H1 (cell line): Measurements from ENCODE around the gene UBR3. TPM values are rescaled to one million over a fixed set of nuclear protein-coding genes. Genes with fewer than 3 reads are reported as not detected.

Experiments used
- CTCF ChIA-PET: fragments of 300-600 bp; sonication (Branson Sonifier 250); formaldehyde crosslinking; loops from one replicate; lab custom pipeline; 2021; ENCODE audit not compliant: partially characterized antibody; lab: Charles Lee
- POLR2A ChIA-PET: fragments of 300-600 bp; sonication (Branson Sonifier 250); formaldehyde crosslinking; loops from one replicate; lab custom pipeline; 2021; ENCODE audit warnings: inconsistent platforms; ENCODE audit not compliant: partially characterized antibody; lab: Charles Lee
- DNase-seq, 2 experiments: peaks; one replicate each; pipeline versions ENCODE4 v3.0.0 to v3.0.0-alpha.2; 2010 to 2022; ENCODE audit warnings: low spot score in 2 of 2, low read depth in 1 of 2, mixed read lengths in 1 of 2
- FAIRE-seq: peaks from 2 replicates; lab custom pipeline; 2011; peaks lifted over from hg19 to GRCh38; lab: Jason Lieb, UNC
- H2AFZ ChIP-seq: 2 replicates; pipeline ENCODE4 v1.8.1; 2012; ENCODE audit warnings: low read length, inconsistent platforms
- H2AK5ac ChIP-seq: 2 replicates; pipeline ENCODE4 v1.6.1; 2013; ENCODE audit warnings: low read depth, low read length
- H2BK120ac ChIP-seq: replicated peaks from 2 replicates; pipeline ENCODE3; 2013; ENCODE audit warnings: low read depth, low read length, inconsistent platforms
- H2BK12ac ChIP-seq: 2 replicates; pipeline ENCODE4 v1.6.1; 2013; ENCODE audit warnings: low read depth, low read length
- H2BK15ac ChIP-seq: 2 replicates; pipeline ENCODE4 v1.6.1; 2013; ENCODE audit warnings: low read length
- H2BK20ac ChIP-seq: 2 replicates; pipeline ENCODE4 v1.6.1; 2013; ENCODE audit warnings: low read length
- H2BK5ac ChIP-seq: 2 replicates; pipeline ENCODE4 v1.6.1; 2013; ENCODE audit warnings: low read depth, low read length
- H3K14ac ChIP-seq: 2 replicates; pipeline ENCODE4 v1.6.1; 2013; ENCODE audit warnings: inconsistent platforms; ENCODE audit not compliant: insufficient read length
- H3K18ac ChIP-seq: 2 replicates; pipeline ENCODE4 v1.6.1; 2013; ENCODE audit warnings: low read length; ENCODE audit errors: extremely low read depth
- H3K23ac ChIP-seq: 2 replicates; pipeline ENCODE4 v1.6.1; 2013; ENCODE audit warnings: inconsistent platforms; ENCODE audit not compliant: insufficient read length
- H3K23me2 ChIP-seq: 2 replicates; pipeline ENCODE4 v1.6.1; 2013; ENCODE audit warnings: low read depth, low read length
- H3K27ac ChIP-seq: 2 replicates; pipeline ENCODE4 v1.6.1; 2011; ENCODE audit warnings: low read depth, low read length, inconsistent platforms
- H3K27me3 ChIP-seq, 4 experiments: replicated peaks in 1 of 4; 1 replicate in 1 of 4; 2 replicates in 3 of 4; pipeline versions ENCODE4 v1.6.1 to v1.8.1; 2011 to 2013; ENCODE audit warnings: low read length in 3 of 4, mild to moderate bottlenecking in 3 of 4, inconsistent platforms in 2 of 4, mixed read lengths in 2 of 4, moderate library complexity in 1 of 4; ENCODE audit not compliant: control insufficient read depth in 3 of 4, insufficient read depth in 3 of 4; ENCODE audit errors: extremely low read depth in 1 of 4
- H3K36me3 ChIP-seq, 4 experiments: 2 replicates each; pipeline versions ENCODE4 v1.6.1 to v1.8.1; 2011 to 2013; ENCODE audit warnings: mild to moderate bottlenecking in 4 of 4, low read length in 3 of 4, moderate library complexity in 2 of 4, control low read depth in 1 of 4, inconsistent platforms in 1 of 4; ENCODE audit not compliant: insufficient read depth in 4 of 4, control insufficient read depth in 2 of 4
- H3K4ac ChIP-seq: replicated peaks from 2 replicates; pipeline ENCODE3; 2013; ENCODE audit warnings: low read length, low read depth, mixed read lengths, inconsistent platforms; ENCODE audit not compliant: insufficient read length
- H3K4me1 ChIP-seq, 4 experiments: replicated peaks in 1 of 4; 1 replicate in 1 of 4; 2 replicates in 3 of 4; pipeline versions ENCODE4 v1.6.1 to v1.8.1; 2011 to 2013; ENCODE audit warnings: low read length in 3 of 4, inconsistent platforms in 2 of 4, mixed read lengths in 1 of 4; ENCODE audit not compliant: insufficient read depth in 4 of 4, control insufficient read depth in 3 of 4
- H3K4me2 ChIP-seq, 2 experiments: 2 replicates each; pipeline versions ENCODE4 v1.6.1 to v1.8.1; 2011 to 2013; ENCODE audit warnings: low read depth in 2 of 2, low read length in 2 of 2, control low read depth in 1 of 2, inconsistent platforms in 1 of 2, mild to moderate bottlenecking in 1 of 2; ENCODE audit not compliant: insufficient read depth in 1 of 2
- H3K4me3 ChIP-seq, 4 experiments: fragments of 200-600, 300-600 bp in 1 of 4; sonication (generic), shearing (Covaris generic), sonication (Bioruptor Twin) in 1 of 4; 2 replicates each; pipeline versions ENCODE4 v1.5.1 to v1.8.1; 2011 to 2016; ENCODE audit warnings: low read length in 4 of 4, low read depth in 3 of 4, control low read depth in 2 of 4, inconsistent platforms in 2 of 4, mild to moderate bottlenecking in 2 of 4, mixed read lengths in 1 of 4, moderate library complexity in 1 of 4; ENCODE audit not compliant: insufficient read depth in 2 of 4; ENCODE audit errors: extremely low read depth in 1 of 4
- H3K56ac ChIP-seq: replicated peaks from 2 replicates; pipeline ENCODE3; 2013; ENCODE audit warnings: low read depth, mild to moderate bottlenecking, mixed read lengths, low read length, inconsistent platforms; ENCODE audit not compliant: insufficient read length
- H3K79me1 ChIP-seq: 2 replicates; pipeline ENCODE4 v1.6.1; 2013; ENCODE audit warnings: low read depth, low read length, control low read depth
- H3K79me2 ChIP-seq, 2 experiments: 2 replicates each; pipeline versions ENCODE4 v1.6.1 to v1.8.1; 2012 to 2013; ENCODE audit warnings: low read length in 2 of 2, mild to moderate bottlenecking in 2 of 2, inconsistent platforms in 1 of 2; ENCODE audit not compliant: insufficient read depth in 2 of 2, control insufficient read depth in 1 of 2
- H3K9ac ChIP-seq, 4 experiments: replicated peaks in 1 of 4; 1 replicate in 1 of 4; 2 replicates in 3 of 4; pipeline versions ENCODE4 v1.6.1 to v1.8.1; 2011 to 2013; ENCODE audit warnings: low read depth in 3 of 4, low read length in 3 of 4, control low read depth in 2 of 4, mild to moderate bottlenecking in 2 of 4, moderate library complexity in 2 of 4, inconsistent platforms in 1 of 4; ENCODE audit errors: extremely low read depth in 1 of 4
- H3K9me3 ChIP-seq, 2 experiments: 2 replicates each; pipeline versions ENCODE4 v1.6.1 to v1.8.1; 2012 to 2013; ENCODE audit warnings: mild to moderate bottlenecking in 2 of 2, moderate library complexity in 2 of 2, control low read depth in 1 of 2, inconsistent platforms in 1 of 2, low read depth in 1 of 2, low read length in 1 of 2, mixed read lengths in 1 of 2; ENCODE audit not compliant: insufficient read depth in 2 of 2
- H4K20me1 ChIP-seq, 2 experiments: replicated peaks in 1 of 2; 2 replicates each; pipeline versions ENCODE3 to v1.8.1; 2011 to 2013; ENCODE audit warnings: inconsistent platforms in 2 of 2, low read length in 2 of 2, mild to moderate bottlenecking in 1 of 2; ENCODE audit not compliant: insufficient read depth in 2 of 2, control insufficient read depth in 1 of 2
- H4K5ac ChIP-seq: 2 replicates; pipeline ENCODE4 v1.6.1; 2013; ENCODE audit warnings: low read length, low read depth, mixed read lengths, inconsistent platforms; ENCODE audit not compliant: insufficient read length
- H4K8ac ChIP-seq: 2 replicates; pipeline ENCODE4 v1.8.0; 2013; ENCODE audit warnings: mild to moderate bottlenecking, moderate library complexity, low read length, inconsistent platforms; ENCODE audit not compliant: insufficient read depth; ENCODE audit errors: extremely low read depth
- H4K91ac ChIP-seq: replicated peaks from 2 replicates; pipeline ENCODE3; 2013; ENCODE audit warnings: low read length, mixed read lengths, inconsistent platforms; ENCODE audit not compliant: insufficient read length
- CREB1 ChIP-seq: IDR thresholded peaks from 2 replicates; pipeline ENCODE4 v1.6.1; 2012; ENCODE audit warnings: inconsistent platforms
- SIRT6 ChIP-seq: IDR thresholded peaks from one replicate; pipeline ENCODE4 v1.7.1; 2012; ENCODE audit warnings: low read length, inconsistent platforms
- WGBS, 2 experiments: shearing (Covaris generic) in 1 of 2; methylation state at CpG; one replicate each; pipeline versions ENCODE4 v1.1.6 to v1.1.7; 2013 to 2015; ENCODE audit warnings: low lambda C conversion rate in 2 of 2, mixed read lengths in 2 of 2, inconsistent platforms in 1 of 2, low coverage in 1 of 2, missing lambda C conversion rate in 1 of 2; ENCODE audit not compliant: insufficient replicate concordance in 2 of 2, insufficient coverage in 1 of 2, insufficient read length in 1 of 2; ENCODE audit errors: extremely low coverage in 1 of 2, missing lambda C conversion rate in 1 of 2; 5-methylcytosine and 5-hydroxymethylcytosine counted together
- polyA plus RNA-seq, 7 experiments: library from polyadenylated mRNA; depleted of rRNA in 3 of 7; stranded (reverse) in 5 of 7; unstranded in 2 of 7; fragments of >200 nt in 5 of 7; fragments of 200-250 nt in 2 of 7; gene quantifications; 1 replicate in 5 of 7; 2 replicates in 1 of 7; 4 replicates in 1 of 7; pipeline versions ENCODE4 v1.2.1 to v1.2.3, GENCODE V29; 2011 to 2013; ENCODE audit warnings: missing spikeins in 2 of 7, mixed read lengths in 2 of 7
- total RNA-seq: library from RNA; stranded (reverse); fragmentation: NEBNext Ultra II Directional; extraction: Animal tissue kit (Norgen Biotek cat#: 25700); gene quantifications from 2 replicates; pipeline ENCODE4 v1.2.1, GENCODE V29; 2021

Gene UBR3
- total and polyA plus RNA-seq, 2 of the 8 experiments (the other 6 are each of a cell fraction or from before 2014, with no cell fraction given): 3.7 to 17.7 TPM

GRCh38 chr2:169823996-169824372 lies 3.3 kb upstream of the UBR3 start:
- no peak overlapping the region for H2AFZ ChIP-seq
- no peak for TF ChIP-seq CREB1
- TF ChIP-seq SIRT6: no peak
- no peak overlapping the region for H2BK12ac ChIP-seq
- no peak overlapping the region for H2BK15ac ChIP-seq
- 0 out of 2 replicates have a peak overlapping the region, but pooled peaks have one; percentile 35 for H2BK5ac ChIP-seq
- H4K5ac ChIP-seq: no peak overlapping the region
- peak overlapping the region; percentile 39 to 78 (median 72); a peak in 6 of 7 replicates for H3K9ac ChIP-seq
- CTCF ChIA-PET: interaction anchor here (0.6 to 3.1 kb wide), 12 partner anchors 8 to 211 kb away, joined by 3 to 14 read pairs (median 4); no protein-coding TSS in a partner anchor
- H3K23ac ChIP-seq: no peak overlapping the region
- H3K79me1 ChIP-seq: peaks cover 4% of the 10 kb centered on the region
- no peak overlapping the region for H2BK120ac ChIP-seq
- H3K9me3 ChIP-seq: no peaks in the 10 kb centered on the region
- H4K8ac ChIP-seq: no peak overlapping the region
- peaks cover 13% of the 10 kb centered on the region for H3K23me2 ChIP-seq
- H4K20me1 ChIP-seq: peaks cover 6 to 12% of the 10 kb centered on the region in 2 experiments
- peaks cover 1 to 21% (median 2%) of the 10 kb centered on the region in 4 experiments; a peak in 6 of 8 replicates for H3K36me3 ChIP-seq
- peak overlapping the region; percentile 59 to 85 (median 76) for H3K4me3 ChIP-seq
- H2AK5ac ChIP-seq: no peak overlapping the region
- POLR2A ChIA-PET: interaction anchor here (0.6 to 2.3 kb wide), 5 partner anchors 9 to 63 kb away, joined by 3 to 6 read pairs (median 3); no protein-coding TSS in a partner anchor
- H3K14ac ChIP-seq: no peak overlapping the region
- peaks cover 0 to 10% (median 3%) of the 10 kb centered on the region in 4 experiments; a peak in 4 of 7 replicates for H3K4me1 ChIP-seq
- no peak overlapping the region for H3K18ac ChIP-seq
- H3K4ac ChIP-seq: no peak overlapping the region
- peaks cover 0 to 20% of the 10 kb centered on the region in 2 experiments; a peak in 2 of 4 replicates for H3K79me2 ChIP-seq
- WGBS, 2 experiments: 40% methylated on average over 4 of the region's 4 CpGs; no CpG with 5 or more reads in 1 of the 2 experiments
- no peak for FAIRE-seq
- no peak overlapping the region for H3K56ac ChIP-seq
- H3K27ac ChIP-seq: no peak overlapping the region
- peak overlapping the region; percentile 83 for H4K91ac ChIP-seq
- no peaks in the 10 kb centered on the region for H3K27me3 ChIP-seq
- H3K4me2 ChIP-seq: peak overlapping the region; percentile 83 to 93
- no peak overlapping the region for H2BK20ac ChIP-seq
- no peak for DNase-seq
